ENCODE measurements around the gene TRDN.

TRDN gene

GRCh38 chr6:123427008-123427407 lies 209.7 kb downstream of the TRDN start:
- H3K9me2 ChIP-seq (replicated peaks; ENCODE audit: low read depth, low read length): no peaks in the 10 kb centered on the region
- H3K9me3 ChIP-seq (ENCODE audit: insufficient read depth, low read depth, low read length): no peaks in the 10 kb centered on the region
- no peaks in the 10 kb centered on the region for H3K79me2 ChIP-seq (ENCODE audit: insufficient read depth, low read length)
- H3F3A ChIP-seq (ENCODE audit: low read depth): no peaks in the 10 kb centered on the region
- no peak overlapping the region for H2AFZ ChIP-seq (ENCODE audit: low read length)
- no peaks in the 10 kb centered on the region for H3K4me1 ChIP-seq (ENCODE audit: insufficient read depth, low read length, poor library complexity, severe bottlenecking)
- TF ChIP-seq EZH2phosphoT487 (IDR thresholded peaks at IDR 0.05; ENCODE audit: borderline replicate concordance): no peak
- TF ChIP-seq, protein P1, sequence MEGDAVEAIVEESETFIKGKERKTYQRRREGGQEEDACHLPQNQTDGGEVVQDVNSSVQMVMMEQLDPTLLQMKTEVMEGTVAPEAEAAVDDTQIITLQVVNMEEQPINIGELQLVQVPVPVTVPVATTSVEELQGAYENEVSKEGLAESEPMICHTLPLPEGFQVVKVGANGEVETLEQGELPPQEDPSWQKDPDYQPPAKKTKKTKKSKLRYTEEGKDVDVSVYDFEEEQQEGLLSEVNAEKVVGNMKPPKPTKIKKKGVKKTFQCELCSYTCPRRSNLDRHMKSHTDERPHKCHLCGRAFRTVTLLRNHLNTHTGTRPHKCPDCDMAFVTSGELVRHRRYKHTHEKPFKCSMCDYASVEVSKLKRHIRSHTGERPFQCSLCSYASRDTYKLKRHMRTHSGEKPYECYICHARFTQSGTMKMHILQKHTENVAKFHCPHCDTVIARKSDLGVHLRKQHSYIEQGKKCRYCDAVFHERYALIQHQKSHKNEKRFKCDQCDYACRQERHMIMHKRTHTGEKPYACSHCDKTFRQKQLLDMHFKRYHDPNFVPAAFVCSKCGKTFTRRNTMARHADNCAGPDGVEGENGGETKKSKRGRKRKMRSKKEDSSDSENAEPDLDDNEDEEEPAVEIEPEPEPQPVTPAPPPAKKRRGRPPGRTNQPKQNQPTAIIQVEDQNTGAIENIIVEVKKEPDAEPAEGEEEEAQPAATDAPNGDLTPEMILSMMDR (conservative IDR thresholded peaks at IDR 0.05; ENCODE audit: low read length): no peak
- H3K4me2 ChIP-seq (ENCODE audit: low read depth, low read length, poor library complexity, severe bottlenecking): no peak overlapping the region
- H4K20me1 ChIP-seq (ENCODE audit: insufficient read depth, low read length, poor library complexity, severe bottlenecking): no peaks in the 10 kb centered on the region
- no peak overlapping the region for H3K9ac ChIP-seq (ENCODE audit: low read depth, low read length, poor library complexity, severe bottlenecking)
- H3K27me3 ChIP-seq (ENCODE audit: insufficient read depth, low read length, poor library complexity, severe bottlenecking): no peaks in the 10 kb centered on the region
- no peak overlapping the region for H3K4me3 ChIP-seq (ENCODE audit: low read length, poor library complexity, severe bottlenecking)
- no peaks in the 10 kb centered on the region for H3K36me3 ChIP-seq (ENCODE audit: insufficient read depth, low read length)

- Histone ChIP-seq H3K4me1 (ENCODE audit: insufficient read depth, low read length, poor library complexity, severe bottlenecking) (no peaks in the 10 kb centered on the region), H3K27me3 (ENCODE audit: insufficient read depth, low read length, poor library complexity, severe bottlenecking) (no peaks in the 10 kb centered on the region), H3K4me3 (ENCODE audit: low read length, poor library complexity, severe bottlenecking) (no peak overlapping the region), H3K4me2 (ENCODE audit: low read depth, low read length, poor library complexity, severe bottlenecking) (no peak overlapping the region), H2AFZ (ENCODE audit: low read length) (no peak overlapping the region), H3K79me2 (ENCODE audit: insufficient read depth, low read length) (no peaks in the 10 kb centered on the region), H3K9me2 (replicated peaks; ENCODE audit: low read depth, low read length) (no peaks in the 10 kb centered on the region), H3K9ac (ENCODE audit: low read depth, low read length, poor library complexity, severe bottlenecking) (no peak overlapping the region), H3K36me3 (ENCODE audit: insufficient read depth, low read length) (no peaks in the 10 kb centered on the region), H3K9me3 (ENCODE audit: insufficient read depth, low read depth, low read length) (no peaks in the 10 kb centered on the region), H4K20me1 (ENCODE audit: insufficient read depth, low read length, poor library complexity, severe bottlenecking) (no peaks in the 10 kb centered on the region), H3F3A (ENCODE audit: low read depth) (no peaks in the 10 kb centered on the region)
- TF ChIP-seq, protein P1 (conservative IDR thresholded peaks at IDR 0.05; ENCODE audit: low read length): no peak
- no peak for TF ChIP-seq EZH2phosphoT487 (IDR thresholded peaks at IDR 0.05; ENCODE audit: borderline replicate concordance)
Observed at GRCh38 chr6:123423130-123423529, 213.6 kb downstream of the TRDN start.

DNA sequence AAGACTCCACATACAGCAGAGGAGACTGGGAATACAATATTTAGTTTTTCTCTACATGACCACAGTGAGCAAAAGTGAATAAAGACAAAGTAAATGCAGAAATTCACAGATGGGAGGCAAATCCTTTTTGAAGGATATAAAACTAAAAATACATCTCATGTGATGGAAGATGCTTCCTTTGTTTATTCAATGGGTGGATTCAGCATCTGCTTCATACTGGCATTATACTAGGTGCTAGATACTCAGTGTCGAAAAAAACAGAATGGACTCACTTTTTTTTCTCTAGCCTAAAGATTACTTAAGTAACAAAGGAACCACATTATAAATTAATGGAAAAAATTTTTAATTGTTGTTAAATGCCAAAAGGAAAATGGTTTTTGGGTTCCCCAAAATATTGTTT lies 216.2 kb downstream of the TRDN start:
- H3K4me3 ChIP-seq (ENCODE audit: low read length, poor library complexity, severe bottlenecking): no peak overlapping the region
- H4K20me1 ChIP-seq (ENCODE audit: insufficient read depth, low read length, poor library complexity, severe bottlenecking): no peaks in the 10 kb centered on the region
- H2AFZ ChIP-seq (ENCODE audit: low read length): no peak overlapping the region
- H3K9ac ChIP-seq (ENCODE audit: low read depth, low read length, poor library complexity, severe bottlenecking): no peak overlapping the region
- no peak overlapping the region for H3K4me2 ChIP-seq (ENCODE audit: low read depth, low read length, poor library complexity, severe bottlenecking)
- no peak for TF ChIP-seq EZH2phosphoT487 (IDR thresholded peaks at IDR 0.05; ENCODE audit: borderline replicate concordance)
- TF ChIP-seq, protein P1 (conservative IDR thresholded peaks at IDR 0.05; ENCODE audit: low read length): no peak
- no peaks in the 10 kb centered on the region for H3K4me1 ChIP-seq (ENCODE audit: insufficient read depth, low read length, poor library complexity, severe bottlenecking)
- H3K9me3 ChIP-seq (ENCODE audit: insufficient read depth, low read depth, low read length): no peaks in the 10 kb centered on the region
- H3F3A ChIP-seq (ENCODE audit: low read depth): no peaks in the 10 kb centered on the region
- no peaks in the 10 kb centered on the region for H3K27me3 ChIP-seq (ENCODE audit: insufficient read depth, low read length, poor library complexity, severe bottlenecking)
- no peaks in the 10 kb centered on the region for H3K79me2 ChIP-seq (ENCODE audit: insufficient read depth, low read length)
- no peaks in the 10 kb centered on the region for H3K36me3 ChIP-seq (ENCODE audit: insufficient read depth, low read length)
- H3K9me2 ChIP-seq (replicated peaks; ENCODE audit: low read depth, low read length): no peaks in the 10 kb centered on the region
